ENCODE measurements around the gene PLAC8.
A peak's percentile ranks its signal among the peaks of the same experiment; 100 is the strongest.
"Not testable (repeated sequence)": the region's sequence is repeated elsewhere in the genome, so short reads cannot be mapped to it uniquely, and the experiment has no call there.

Gene PLAC8

DNA sequence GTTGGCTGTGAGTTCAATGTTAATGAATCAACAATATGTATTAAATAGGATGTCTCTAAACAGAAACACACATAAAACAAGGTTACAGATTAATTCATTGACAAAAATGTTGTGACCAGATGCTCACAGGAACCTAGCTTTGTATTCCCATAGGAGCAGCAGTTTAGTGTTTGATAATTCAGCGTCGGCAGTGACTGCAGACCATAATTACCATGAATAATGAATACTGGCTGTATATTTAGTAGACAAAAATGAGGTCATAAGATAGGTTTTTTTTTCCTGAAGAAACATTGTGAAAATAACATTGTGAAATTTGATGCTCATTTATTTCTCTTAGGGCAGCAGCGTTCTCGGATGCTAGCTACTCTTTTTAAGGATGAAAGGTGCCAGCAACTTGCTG lies 51.8 kb downstream of the PLAC8 start:
- DNase-seq, result no peak

DNA sequence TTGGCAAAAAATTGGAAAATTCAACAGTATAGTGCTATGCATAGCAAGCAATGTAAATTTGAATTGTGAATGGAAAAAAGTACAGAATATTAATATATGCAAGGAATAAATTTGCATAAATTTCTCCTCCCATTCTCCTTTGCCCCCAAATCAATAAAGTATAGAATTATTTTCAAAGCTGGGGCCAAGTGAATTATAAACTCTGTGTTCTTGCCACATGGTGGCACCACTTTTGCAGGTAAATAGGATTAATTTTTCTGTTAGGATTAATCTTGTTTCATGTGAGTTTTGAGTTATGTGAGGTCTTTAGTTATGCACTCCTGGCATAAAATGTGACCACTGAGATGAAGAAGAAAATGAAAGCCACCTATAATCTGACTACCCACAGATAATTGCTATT lies 59.6 kb downstream of the PLAC8 start:
- peak in 1 of 2 experiments; percentile 6 for DNase-seq

DNA sequence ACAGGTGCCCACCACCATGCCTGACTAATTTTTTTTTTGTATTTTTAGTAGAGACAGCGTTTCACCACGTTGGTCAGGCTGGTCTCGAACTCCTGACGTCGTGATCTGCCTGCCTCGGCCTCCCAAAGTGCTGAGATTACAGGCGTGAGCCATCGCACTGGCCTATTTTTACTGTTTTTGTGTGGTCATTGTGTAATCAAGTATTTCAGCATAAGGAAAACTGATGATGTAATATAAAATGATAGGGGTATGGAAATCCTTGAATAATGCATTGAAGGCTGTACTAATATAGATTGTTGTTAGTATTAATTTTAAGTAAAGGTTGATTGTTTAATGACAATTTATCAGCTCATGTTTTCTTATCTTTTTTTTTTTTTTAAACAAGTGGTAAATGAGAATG lies 65.7 kb downstream of the PLAC8 start:
- not testable (repeated sequence) for DNase-seq

DNA sequence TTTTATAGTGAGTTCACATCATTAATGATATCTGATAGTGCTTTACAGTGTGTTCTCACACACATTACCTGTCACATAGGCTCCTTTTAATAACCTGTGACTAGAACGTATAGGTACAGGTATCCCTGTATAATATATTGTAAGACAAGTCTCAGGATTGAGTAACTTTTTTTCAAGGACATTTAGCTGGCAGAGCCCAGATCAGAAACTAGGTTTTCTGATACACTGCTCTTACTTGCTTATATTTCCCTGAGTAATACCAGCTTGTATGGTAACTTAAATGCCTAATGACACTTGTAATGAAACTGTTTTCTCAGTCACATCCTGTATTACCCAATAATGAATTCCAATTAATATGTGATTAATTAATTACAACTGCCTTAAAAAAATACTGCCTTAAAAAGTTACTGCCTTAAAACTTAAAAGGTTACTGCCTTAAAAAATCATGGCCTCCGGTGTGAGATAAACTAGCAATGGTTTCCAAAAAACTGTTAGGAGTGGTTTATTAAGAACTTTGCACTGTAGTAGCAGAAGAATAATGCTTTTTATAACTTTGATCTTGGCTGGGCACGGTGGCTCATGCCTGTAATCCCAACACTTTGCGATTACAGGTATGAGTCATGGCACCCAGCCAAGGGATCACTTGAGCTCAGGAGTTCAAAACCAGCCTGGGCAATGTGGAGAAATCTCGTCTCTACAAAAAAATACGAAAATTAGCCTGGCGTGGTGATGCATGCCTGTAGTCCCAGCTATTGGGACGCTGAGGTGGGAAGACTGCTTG lies 67.6 kb downstream of the PLAC8 start:
- DNase-seq, result no peak

DNA sequence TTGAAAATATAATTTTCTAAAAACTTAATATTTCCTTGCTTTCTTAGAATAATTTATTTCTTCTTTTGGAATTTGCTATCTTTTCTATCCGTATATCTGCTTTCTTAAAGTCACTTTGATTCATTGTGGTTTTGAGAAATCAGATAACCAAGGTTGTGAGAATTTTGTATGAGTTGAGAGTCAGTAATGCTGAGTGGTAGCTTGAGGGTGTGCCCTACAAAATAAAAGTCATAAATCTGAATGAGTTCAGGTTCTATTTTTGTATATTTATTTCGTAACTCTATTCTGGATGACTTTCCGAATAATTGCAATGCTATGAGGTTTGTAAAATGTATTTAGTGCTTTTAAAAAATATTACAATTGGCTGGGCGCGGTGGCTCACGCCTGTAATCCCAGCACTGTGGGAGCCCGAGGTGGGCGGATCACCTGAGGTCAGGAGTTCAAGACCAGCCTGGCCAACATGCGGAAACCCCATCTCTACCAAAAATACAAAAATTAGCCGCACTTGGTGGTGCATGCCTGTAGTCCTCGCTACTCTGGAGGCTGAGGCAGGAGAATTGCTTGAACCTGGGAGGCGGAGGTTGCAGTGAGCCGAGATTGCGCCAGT lies 70.6 kb downstream of the PLAC8 start:
- DNase-seq, result no peak

DNA sequence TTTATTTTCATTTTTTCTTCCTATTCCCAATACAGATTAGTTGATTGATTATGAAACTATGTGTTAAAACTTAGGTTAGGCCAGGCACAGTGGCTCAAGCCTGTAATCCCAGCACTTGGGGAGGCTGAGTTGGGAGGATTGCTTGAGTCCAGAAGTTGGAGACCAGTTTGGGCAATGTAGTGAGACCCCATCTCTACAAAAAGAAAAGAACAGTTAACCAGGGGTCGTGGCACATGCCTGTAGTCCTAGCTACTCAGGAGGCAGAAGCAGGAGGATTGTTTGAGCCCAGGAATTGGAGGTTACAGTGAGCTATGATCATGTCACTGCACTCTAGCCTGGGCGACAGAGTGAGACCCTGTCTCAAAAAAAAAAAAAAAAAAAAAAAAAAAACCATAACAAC lies 71.4 kb downstream of the PLAC8 start:
- not testable (repeated sequence) for DNase-seq

DNA sequence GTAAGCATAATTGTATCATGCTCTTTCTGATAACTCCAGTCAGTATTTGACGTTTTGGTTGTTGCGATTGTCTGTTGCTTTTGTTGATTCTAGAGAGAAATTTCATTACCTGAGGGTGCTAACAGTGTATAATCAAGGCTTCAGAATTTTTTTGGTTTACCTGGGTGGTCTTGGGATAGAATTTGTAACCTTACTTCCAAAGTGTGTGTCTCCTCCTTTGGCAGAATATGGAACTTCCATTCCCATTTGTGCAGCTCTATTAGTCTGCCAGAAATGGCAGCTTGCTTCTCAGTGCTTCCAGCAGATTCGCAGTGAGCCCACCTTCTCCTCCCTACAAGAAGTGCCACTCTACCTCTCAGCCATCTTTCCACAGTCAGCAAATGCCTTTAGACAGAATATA lies 74.3 kb downstream of the PLAC8 start:
- no peak for DNase-seq
